GM19351 (cell line): ENCODE measurements around the gene CDH4.

Experiments
- ATAC-seq: cut with Tn5 transposase; IDR thresholded peaks from one replicate; pipeline ENCODE4 v1.9.1; 2021; ENCODE audit warnings: mild to moderate bottlenecking, moderate library complexity; ENCODE audit not compliant: unreplicated experiment

Gene CDH4

GRCh38 chr20:61696181-61696735, 444.2 kb downstream of the CDH4 start:
- no peak for ATAC-seq

DNA sequence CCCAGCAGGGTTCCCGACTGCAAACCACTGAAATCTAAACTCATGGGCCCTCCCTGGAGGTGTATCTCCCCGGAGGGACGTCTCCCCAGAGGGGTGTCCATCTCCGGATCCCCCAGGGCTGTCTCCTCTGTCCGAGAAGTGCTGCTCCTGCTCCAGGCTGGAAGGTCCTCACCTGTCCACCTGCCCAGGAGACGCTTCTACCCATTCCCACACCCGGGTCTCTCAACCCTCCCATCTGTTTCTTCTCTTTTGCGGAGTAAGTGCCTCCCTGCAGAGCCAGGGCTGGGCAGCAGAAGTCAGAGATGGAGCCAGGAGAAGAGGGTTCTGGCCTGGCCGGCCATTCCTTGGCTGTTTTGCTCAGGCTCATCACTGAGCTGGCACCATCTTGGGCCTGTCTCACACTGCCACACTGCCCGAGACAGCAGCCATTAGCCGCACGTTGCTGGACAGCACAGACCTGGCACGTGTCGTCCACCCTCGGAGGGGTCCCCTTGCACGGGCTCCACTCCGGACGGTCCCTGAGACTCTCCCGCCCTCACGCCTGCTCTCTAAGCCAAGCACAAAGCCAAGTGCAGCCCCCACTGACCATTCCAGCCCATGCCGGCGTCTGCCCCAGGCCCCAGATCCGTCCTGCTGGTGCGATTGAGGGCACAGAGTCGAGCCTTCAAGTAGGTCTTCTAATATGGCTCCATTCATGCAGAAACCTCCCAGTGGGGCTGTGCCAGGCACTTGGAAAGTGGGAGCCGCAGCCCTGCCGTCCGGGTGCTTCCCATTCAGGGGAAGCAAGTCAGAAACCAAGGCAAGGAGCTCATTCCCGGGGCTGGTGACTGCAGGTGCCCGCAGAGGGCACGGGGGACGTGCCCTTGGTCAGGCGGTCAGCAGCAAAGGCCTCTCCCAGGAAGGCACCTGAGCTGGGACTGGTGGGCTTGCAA, 445.9 kb downstream of the CDH4 start:
- ATAC-seq = no peak

GRCh38 chr20:61698598-61699494, 446.8 kb downstream of the CDH4 start:
- ATAC-seq = no peak

DNA sequence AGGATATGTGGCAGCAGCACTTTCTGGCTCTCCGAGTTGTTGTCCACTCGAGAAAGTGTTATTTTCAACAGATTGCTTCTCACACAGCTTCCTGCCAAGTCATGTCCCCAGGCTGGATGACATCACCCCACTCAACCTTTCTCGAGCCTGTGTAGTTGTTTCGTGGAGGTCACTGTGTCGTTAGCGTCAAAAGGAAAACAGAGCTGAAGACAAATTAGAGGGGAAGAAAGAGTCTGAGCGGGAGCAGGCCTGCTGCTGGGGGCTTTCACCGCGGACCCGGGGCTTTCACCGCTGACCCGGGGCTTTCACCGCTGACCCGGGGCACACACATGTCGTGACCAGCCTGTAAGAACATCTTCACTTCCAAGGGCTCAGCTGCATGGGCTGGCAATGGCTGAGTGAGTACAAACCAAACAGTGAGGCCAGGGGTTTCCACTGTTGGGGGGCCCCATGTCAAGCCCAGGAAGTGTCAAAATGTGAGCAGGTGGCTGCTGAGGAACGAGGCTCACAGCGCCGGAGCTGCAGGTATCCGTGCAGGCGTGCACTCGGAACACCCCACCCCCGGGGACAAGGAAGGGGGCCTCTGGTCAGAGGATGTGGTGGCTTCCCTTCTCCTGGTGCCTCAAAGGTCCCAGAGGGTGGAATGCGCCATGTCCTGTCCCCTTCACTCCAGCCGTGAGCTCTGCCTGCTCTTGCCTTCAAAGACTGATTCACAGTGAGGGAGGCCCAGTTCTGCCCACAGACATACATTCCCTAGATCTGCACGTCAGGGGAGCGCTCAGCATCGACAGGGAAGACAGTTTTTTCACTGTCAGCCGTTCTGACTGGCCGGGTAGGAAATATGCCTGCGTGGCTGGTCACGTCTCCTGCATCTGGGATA, 447.7 kb downstream of the CDH4 start:
- ATAC-seq = no peak

DNA sequence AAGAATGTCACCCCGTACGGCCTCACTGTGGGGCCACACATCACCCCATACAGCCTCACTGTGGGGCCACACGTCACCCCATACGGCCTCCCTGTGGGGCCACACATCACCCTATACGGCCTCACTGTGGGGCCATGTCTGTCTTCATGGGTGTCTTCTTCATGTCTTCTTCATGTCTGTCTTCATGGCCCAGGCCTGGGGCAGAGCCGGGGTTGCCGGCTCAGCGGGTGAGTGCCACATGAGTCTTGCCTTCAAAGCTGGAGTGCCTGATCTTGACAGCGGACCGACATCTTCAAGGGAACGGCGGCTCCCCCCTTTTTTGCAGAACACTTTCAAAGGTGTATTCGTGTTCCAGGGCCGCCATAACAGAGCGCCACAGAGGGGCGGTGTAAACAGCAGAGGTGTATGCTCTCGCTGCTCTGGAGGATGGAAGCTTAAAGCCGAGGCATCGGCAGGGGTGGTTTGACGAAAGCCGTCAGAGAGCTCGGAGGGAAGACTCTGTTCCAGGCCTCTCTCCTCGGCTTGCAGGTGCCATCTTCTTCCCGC, 448.6 kb downstream of the CDH4 start:
- no peak for ATAC-seq

DNA sequence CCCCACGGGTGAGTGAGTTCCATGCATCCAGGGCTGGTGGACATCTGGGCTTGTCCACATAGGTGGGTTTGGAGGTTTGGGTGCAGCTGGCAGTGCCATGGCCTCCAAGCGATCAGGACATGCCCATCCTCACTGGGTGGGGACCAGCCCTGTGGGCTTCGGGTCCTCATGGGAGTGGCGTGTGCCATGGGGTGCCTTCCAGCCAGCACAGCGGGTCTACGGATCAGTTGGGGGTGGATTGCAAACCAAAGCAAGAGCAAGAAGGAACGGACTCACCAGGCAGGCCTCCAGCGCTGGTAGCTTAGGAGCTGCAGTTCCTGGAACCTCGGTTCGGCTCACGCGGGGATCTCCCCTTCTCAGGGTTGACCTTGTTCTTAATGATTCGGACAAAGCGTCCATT, 449.3 kb downstream of the CDH4 start:
- no peak for ATAC-seq

GRCh38 chr20:61701802-61702201, 449.7 kb downstream of the CDH4 start:
- ATAC-seq = no peak

DNA sequence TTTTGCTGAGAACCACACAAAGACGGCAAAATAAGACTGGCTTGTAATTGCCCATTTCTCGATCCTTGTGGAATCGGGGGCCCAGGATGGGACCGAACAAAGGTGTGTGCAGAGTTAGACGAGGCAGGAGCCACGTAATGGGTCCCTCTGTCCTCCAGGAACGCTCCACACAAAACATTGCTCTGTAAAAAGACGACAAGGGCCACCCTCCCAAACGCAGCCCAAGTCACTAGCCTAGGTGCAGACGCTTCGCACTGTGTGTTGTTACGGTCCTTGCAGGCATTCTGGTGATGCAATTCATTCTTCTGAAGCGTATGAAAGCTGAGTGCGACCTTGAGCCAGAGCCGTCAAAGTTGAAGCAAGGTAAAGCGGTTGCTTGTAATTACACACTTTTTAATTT, 450.2 kb downstream of the CDH4 start:
- no peak for ATAC-seq

DNA sequence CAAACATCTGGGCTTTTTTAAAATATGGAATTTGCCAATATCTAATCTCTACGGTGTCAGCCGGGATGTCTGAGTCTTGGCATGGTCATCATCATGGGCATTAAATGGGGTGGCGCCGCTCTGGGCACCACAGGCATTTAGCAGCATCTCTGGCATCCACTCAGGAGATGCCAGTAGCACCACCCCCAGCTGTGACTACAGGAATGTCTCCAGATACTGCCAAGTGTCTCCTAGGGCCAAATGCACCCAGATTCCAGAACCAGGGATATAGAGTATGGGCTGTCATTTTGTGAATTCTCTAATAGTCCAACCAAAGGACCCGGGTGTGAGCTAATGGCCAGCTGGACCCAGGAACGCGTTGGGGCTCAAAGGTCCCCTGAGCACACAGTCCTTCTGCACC, 452.6 kb downstream of the CDH4 start:
- no peak for ATAC-seq

- ATAC-seq = no peak
Measured at GRCh38 chr20:61705386-61706258, 453.6 kb downstream of the CDH4 start.

DNA sequence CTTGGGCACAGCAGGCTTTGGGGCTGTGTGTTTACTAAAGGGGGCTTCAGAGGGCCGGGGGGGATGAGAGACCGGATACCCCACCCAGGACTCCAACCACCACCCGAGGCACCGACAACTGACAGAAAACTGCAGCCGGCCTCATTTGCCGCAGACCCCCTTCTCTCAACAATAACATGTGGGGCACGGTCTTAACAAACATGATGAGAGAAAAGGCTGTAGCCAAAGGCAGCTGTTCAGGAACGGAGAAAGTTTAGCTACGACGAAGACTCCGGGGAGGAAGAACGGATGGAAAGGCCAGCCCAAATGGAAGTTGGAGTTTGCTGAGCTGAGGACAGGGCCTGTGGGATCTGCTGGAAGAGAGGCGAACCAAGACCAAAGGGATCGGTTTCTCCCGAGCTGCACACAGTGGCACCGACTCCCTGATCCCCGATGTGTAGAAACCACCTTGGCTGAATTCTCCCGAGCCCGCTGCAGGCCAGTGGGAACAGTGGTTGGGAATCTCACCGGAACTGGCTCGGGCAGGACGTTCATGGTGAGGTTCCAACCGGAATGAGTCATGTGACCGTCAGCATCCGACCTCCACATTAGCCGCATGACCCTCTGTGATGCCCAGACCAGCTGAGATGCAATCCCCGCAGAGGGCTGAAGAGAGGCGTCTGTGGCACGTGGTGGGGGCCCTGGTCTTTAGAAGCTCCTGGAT, 454.3 kb downstream of the CDH4 start:
- no peak for ATAC-seq

- ATAC-seq = no peak
Measured at GRCh38 chr20:61708891-61709290, 456.8 kb downstream of the CDH4 start.

- ATAC-seq = no peak
Measured at GRCh38 chr20:61710108-61710507, 458.0 kb downstream of the CDH4 start.

DNA sequence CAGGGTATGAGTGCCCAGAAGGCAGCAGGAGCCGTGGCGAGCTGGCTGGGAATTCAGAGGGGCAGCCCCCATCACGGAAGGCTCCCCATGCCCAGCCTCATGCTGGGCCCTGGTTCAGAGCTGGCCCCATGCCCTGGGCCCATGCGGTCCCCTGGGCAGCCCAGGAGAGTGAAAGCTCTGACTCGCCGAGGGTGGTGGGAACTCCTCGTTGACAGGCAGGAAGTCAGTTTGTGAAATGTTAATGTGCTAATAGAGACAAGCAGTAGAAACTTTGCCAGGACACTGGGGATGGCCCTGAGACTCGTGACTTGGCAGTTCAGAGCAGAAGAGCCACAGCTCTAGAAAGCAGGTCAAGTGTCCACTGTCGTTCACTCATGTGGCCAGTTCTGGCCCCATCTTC, 460.6 kb downstream of the CDH4 start:
- ATAC-seq = no peak

DNA sequence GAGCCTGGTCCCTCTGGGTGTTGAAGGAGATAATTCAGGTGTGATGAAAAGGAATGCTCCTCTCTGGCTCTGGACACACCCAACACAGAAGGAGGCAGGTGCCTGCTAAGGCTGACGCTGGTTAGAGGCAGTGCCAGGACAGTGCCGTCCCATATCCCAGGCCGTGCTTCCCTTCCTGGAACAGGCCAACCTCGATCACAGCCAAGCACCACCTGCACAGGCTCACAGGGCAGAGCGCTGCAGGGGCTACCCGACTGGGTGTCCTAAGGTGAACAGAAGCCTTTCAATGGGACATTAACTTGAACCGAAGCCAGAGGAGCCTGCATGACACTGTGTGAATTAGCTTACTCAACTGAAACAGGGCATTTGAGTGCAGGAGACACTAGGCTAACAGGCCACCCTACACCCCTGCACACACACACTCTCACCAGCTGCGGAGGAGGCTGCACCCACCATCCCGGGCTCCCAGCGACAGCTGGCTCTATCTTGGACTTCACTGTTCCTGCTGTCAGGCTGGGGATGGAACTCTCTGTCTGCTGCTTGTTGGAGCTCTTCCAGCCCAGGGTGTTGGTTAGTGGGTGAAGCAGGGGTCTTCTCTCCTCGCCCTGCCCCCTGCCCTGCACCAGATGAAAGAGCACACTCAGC, 466.4 kb downstream of the CDH4 start:
- no peak for ATAC-seq

DNA sequence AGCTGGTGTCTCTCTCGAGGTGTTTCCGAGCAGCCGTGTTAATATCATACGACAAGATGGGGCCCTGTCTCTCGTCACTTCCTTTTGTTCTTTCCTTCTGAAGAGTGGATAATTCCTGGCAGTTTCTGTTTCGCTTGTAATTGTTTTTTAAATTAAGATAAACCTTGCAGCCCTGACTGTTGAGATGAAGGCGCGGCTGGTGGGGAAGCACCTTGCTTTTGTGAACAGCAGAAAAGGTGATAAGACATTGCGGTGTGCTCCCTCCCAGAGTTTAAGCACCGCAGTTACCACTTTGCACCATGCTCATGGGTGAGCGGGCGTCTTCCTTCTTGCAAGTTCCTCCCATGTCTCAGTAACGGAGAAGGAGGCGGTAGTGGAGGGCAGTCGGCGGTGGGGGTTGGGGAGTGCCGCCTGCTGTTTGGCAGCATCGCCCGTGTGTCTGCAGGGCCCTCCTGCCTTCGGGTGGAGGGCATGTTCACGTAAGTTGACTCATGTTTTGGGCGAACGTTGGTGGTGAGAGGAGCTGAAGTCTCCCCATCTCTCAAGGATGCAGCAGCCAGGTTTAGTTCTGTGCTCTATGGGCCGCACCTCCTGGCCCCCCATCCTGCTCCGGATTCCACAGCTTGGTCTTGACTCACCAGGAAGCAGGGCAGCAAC, 467.8 kb downstream of the CDH4 start:
- no peak for ATAC-seq

- ATAC-seq = no peak
Measured at GRCh38 chr20:61720348-61720696, 468.3 kb downstream of the CDH4 start.
